ENCODE data around the gene MTCH2. TPM values are rescaled to one million over a fixed set of nuclear protein-coding genes. Genes with fewer than 3 reads are reported as not detected.
"Not testable (repeated sequence)": the region's sequence is repeated elsewhere in the genome, so short reads cannot be mapped to it uniquely, and the experiment has no call there.

MTCH2 gene
- 124 and 131 TPM in 2 replicates for total RNA-seq

DNA sequence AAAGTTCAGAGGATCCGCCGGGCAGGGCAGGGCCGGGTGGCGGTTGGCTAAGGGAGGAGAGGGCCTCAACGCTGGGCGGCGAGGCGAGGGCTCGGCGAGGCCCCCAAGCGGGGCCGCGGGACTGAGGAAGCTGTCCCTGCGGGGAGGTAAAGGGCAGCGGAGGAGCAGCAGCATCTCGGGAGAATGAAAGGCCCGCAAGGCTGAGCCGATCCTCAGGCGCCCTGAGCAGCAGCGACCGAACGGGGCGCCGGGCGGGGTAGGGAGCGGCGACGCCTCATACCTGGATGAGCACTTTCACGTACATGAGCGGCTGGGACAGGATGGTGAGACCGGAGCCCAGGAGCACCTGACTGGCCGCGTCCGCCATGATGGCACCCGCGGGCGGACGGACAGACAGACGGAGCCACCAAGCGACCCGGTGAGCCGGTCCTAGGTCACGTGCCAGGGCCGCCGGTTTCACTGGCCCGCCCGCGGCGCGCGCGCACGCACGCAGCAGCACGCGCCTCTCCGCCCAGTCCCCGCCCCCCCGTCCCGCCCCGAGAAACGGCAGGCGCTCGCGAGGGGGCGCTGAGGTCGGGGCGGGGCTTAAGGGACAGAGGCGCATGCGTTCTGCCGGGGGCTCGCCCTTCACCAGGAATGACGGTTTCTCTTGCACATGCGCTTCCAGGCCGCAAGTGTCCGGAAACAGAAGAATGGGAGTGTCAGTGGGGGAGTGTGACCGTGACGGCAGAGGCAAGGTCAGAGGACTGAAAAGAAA is at the start of gene MTCH2:
Gene MTCH2 (minus strand): TSS at position 461 of the 757 bp plus-strand sequence. CDS start 94 bp downstream, at position 367.
- peaks cover 25% of the 10 kb centered on the region for H3K36me3 Mint-ChIP-seq (ENCODE audit: low read depth)
- DNase-seq (ENCODE audit: low spot score), result peak; percentile 95
- peak within 1 kb of the TSS; percentile 95 for H3K27ac Mint-ChIP-seq
- no peaks in the 10 kb centered on the region for H3K27me3 Mint-ChIP-seq (ENCODE audit: low read depth)
- H3K9me3 Mint-ChIP-seq, result no peaks in the 10 kb centered on the region
- H3K4me3 Mint-ChIP-seq (ENCODE audit: low read depth), result peak within 1 kb of the TSS; percentile 99
- intact Hi-C loops (cut with micrococcal nuclease), result loop anchor here (1.0 to 2.0 kb wide), 5 partner anchors 63 to 207 kb away; partner anchors contain the start of genes AGBL2, CELF1, FNBP4 and NDUFS3
- H3K4me1 Mint-ChIP-seq (ENCODE audit: low read depth), result peaks cover 27% of the 10 kb centered on the region

DNA sequence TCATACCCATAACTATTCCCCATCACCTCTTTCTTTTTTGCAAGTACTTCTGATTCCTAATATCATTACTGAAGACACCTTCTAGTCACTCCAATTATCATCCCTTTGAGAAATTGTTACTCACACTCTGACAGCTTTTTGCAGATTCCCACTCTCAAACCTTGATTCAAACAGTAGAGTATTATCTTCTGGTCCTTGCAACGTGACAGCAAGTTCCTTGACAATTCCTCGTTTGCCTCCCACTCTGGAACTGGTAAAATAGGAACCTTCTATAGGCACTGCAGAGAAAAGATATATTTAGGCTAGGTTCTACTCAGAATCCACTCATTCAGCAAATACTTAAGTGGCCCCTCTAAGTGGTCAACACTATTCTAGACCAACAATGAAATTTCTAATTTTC is 49.6 kb upstream of the MTCH2 start:
- intact Hi-C loops (cut with micrococcal nuclease), result no loop called here
- H3K9me3 Mint-ChIP-seq, result no peaks in the 10 kb centered on the region
- no peak overlapping the region for H3K27ac Mint-ChIP-seq
- no peak overlapping the region for H3K4me3 Mint-ChIP-seq (ENCODE audit: low read depth)
- no peak for DNase-seq (ENCODE audit: low spot score)
- no peaks in the 10 kb centered on the region for H3K27me3 Mint-ChIP-seq (ENCODE audit: low read depth)
- peaks cover 2% of the 10 kb centered on the region for H3K4me1 Mint-ChIP-seq (ENCODE audit: low read depth)
- H3K36me3 Mint-ChIP-seq (ENCODE audit: low read depth), result no peaks in the 10 kb centered on the region

DNA sequence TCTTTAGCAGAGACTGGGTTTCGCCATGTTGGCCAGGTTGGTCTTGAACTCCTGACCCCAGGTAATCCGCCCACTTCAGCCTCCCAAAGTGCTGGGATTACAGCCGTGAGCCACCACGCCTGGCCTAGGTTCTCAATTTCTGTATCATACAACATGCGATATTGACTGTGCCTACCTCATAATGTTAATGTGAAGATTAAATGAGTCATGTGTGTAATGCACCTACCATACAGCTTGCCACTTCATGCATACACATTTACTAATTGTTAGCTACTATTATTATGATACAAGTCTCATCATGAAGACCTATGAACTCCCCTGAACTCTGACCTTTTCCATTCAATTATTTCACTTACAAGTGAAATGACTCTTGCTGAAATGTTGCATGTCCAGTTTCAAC is 47.1 kb upstream of the MTCH2 start:
- intact Hi-C loops (cut with micrococcal nuclease), result no loop called here

DNA sequence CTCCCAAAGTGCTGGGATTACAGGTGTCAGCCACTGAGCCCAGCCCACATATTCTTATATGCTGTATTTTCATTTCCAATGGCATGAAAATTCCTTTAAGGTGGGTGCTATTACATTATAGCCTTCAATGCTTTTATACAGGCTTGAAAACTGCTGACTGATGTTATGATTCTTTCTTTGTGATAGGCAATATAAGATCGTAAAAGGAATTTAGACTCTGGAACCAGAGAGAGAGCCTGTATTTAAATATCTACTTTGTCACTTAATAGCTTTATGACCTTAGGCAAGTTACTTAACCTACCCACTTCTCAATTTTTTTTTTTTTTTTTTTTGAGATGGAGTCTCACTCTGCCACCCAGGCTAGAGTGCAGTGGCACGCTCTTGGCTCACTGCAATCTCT is 46.6 kb upstream of the MTCH2 start:
- Mint-ChIP-seq H3K36me3 (ENCODE audit: low read depth) (no peaks in the 10 kb centered on the region), H3K4me3 (ENCODE audit: low read depth) (no peak overlapping the region), H3K27me3 (ENCODE audit: low read depth) (no peaks in the 10 kb centered on the region), H3K27ac (no peak overlapping the region), H3K9me3 (no peaks in the 10 kb centered on the region), H3K4me1 (ENCODE audit: low read depth) (peaks cover 2% of the 10 kb centered on the region)
- intact Hi-C loops (cut with micrococcal nuclease), result no loop called here
- no peak for DNase-seq (ENCODE audit: low spot score)

More for the DNA sequence above, 47.1 kb upstream of the MTCH2 start:
- Mint-ChIP-seq H3K4me3 (ENCODE audit: low read depth) (no peak overlapping the region), H3K27me3 (ENCODE audit: low read depth) (no peaks in the 10 kb centered on the region), H3K27ac (no peak overlapping the region), H3K36me3 (ENCODE audit: low read depth) (no peaks in the 10 kb centered on the region), H3K9me3 (no peaks in the 10 kb centered on the region), H3K4me1 (ENCODE audit: low read depth) (peaks cover 2% of the 10 kb centered on the region)
- no peak for DNase-seq (ENCODE audit: low spot score)

DNA sequence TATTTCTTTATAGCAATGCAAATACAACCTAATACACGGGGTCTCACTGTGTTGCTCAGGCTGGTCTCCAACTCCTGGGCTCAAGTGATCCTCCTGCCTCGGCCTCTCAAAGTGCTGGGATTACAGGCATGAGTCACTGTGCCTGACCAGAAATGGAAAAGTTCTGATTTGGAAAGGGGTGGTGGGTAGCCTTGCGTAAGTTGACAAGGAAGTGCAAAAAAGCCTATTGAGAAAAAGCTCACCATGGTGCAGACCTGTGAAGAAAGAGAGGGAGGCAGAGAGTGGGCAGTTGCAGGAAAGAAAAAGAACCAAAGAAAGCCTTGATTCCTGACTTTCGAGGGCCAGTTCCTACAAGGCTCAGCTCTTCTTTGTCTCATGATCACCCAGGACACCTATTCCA is 45.8 kb upstream of the MTCH2 start:
- no peak for DNase-seq (ENCODE audit: low spot score)
- Mint-ChIP-seq H3K27ac (no peak overlapping the region), H3K4me3 (ENCODE audit: low read depth) (no peak overlapping the region), H3K36me3 (ENCODE audit: low read depth) (no peaks in the 10 kb centered on the region), H3K4me1 (ENCODE audit: low read depth) (peaks cover 2% of the 10 kb centered on the region), H3K27me3 (ENCODE audit: low read depth) (no peaks in the 10 kb centered on the region), H3K9me3 (no peaks in the 10 kb centered on the region)
- intact Hi-C loops (cut with micrococcal nuclease), result no loop called here

DNA sequence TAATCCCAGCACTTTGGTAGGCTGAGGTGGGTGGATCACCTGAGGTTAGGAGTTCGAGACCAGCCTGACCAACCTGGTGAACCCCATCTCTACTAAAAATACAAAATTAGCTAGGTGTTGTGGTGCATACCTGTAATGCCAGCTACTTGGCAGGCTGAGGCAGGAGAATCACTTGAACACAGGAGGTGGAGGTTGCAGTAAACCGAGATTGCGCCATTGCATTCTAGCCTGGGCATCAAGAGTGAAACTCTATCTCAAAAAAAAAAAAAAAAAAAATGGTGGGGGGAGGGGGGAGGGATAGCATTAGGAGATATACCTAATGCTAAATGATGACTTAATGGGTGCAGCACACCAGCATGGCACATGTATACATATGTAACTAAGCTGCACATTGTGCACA is 44.3 kb upstream of the MTCH2 start:
- DNase-seq (ENCODE audit: low spot score); H3K27ac Mint-ChIP-seq; H3K4me3 Mint-ChIP-seq (ENCODE audit: low read depth); H3K4me1 Mint-ChIP-seq (ENCODE audit: low read depth); H3K36me3 Mint-ChIP-seq (ENCODE audit: low read depth); H3K9me3 Mint-ChIP-seq; intact Hi-C loops (cut with micrococcal nuclease); H3K27me3 Mint-ChIP-seq (ENCODE audit: low read depth): not testable (repeated sequence)

DNA sequence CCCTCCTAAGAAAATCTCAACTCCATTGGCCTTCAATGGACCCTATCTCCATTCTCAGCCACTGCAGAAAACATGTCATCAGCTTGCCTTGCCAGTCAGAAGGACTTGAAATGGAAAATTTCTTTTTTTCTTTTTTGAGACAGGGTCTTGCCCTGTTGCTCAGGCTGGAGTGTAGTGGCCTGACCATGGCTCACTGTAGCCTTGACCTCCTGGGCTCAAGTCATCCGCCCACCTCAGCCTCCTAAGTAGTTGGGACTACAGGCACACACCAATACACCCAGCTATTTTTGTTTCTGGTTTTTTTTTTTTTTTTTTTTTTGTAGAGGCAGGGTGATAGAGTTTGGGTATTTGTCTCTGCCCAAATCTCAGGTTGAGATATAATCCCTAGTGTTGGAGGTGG is 43.8 kb upstream of the MTCH2 start:
- no peaks in the 10 kb centered on the region for H3K9me3 Mint-ChIP-seq
- no peaks in the 10 kb centered on the region for H3K4me1 Mint-ChIP-seq (ENCODE audit: low read depth)
- intact Hi-C loops (cut with micrococcal nuclease), result no loop called here
- H3K4me3 Mint-ChIP-seq (ENCODE audit: low read depth), result no peak overlapping the region
- no peak overlapping the region for H3K27ac Mint-ChIP-seq
- no peak for DNase-seq (ENCODE audit: low spot score)
- no peaks in the 10 kb centered on the region for H3K36me3 Mint-ChIP-seq (ENCODE audit: low read depth)
- H3K27me3 Mint-ChIP-seq (ENCODE audit: low read depth), result peaks cover 4% of the 10 kb centered on the region

DNA sequence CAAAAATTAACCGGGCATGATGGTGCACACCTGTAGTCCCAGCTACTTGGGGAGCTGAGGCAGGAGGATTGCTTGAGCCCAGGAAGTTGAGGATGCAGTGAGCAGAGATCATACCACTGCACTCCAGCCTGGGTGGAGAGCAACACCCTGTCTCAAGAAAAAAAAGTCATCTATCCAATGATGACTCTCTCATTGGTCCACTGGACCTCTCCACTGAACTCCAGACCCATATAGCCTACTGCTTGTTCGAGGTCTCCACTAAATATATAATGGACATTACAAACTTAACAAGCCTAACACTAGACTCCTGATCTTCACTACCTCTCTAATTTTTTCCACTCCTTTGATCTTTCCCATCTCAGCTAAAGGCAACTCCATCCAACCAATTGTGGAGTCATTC is 33.5 kb upstream of the MTCH2 start:
- Mint-ChIP-seq H3K4me1 (ENCODE audit: low read depth) (no peaks in the 10 kb centered on the region), H3K27me3 (ENCODE audit: low read depth) (no peaks in the 10 kb centered on the region), H3K9me3 (no peaks in the 10 kb centered on the region), H3K36me3 (ENCODE audit: low read depth) (no peaks in the 10 kb centered on the region), H3K27ac (no peak overlapping the region), H3K4me3 (ENCODE audit: low read depth) (no peak overlapping the region)
- intact Hi-C loops (cut with micrococcal nuclease), result no loop called here
- DNase-seq (ENCODE audit: low spot score), result no peak

DNA sequence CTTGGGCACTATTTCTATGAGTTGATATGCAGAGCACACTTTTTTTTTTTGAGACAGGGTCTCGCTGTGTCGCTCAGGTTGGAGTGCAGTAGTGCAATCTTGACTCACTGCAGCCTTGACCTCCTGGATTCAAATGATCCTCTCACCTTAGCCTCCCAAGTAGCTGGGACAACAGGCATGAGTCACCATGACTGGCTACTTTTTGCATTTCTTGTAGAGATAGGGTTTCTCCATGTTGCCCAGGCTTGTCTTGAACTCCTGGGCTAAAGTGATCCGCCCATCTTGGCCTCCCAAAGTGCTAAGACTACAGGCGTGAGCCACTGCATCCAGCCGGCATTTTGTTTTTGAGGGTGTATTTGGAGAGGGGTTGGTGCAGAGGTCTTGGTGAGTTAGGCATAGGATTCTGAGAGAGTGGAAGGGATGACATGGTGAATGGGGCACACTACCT is 29.9 kb upstream of the MTCH2 start:
- no peaks in the 10 kb centered on the region for H3K4me1 Mint-ChIP-seq (ENCODE audit: low read depth)
- H3K27me3 Mint-ChIP-seq (ENCODE audit: low read depth), result no peaks in the 10 kb centered on the region
- no peak for DNase-seq (ENCODE audit: low spot score)
- H3K9me3 Mint-ChIP-seq, result no peaks in the 10 kb centered on the region
- intact Hi-C loops (cut with micrococcal nuclease), result no loop called here
- H3K36me3 Mint-ChIP-seq (ENCODE audit: low read depth), result no peaks in the 10 kb centered on the region
- H3K4me3 Mint-ChIP-seq (ENCODE audit: low read depth), result no peak overlapping the region
- no peak overlapping the region for H3K27ac Mint-ChIP-seq

DNA sequence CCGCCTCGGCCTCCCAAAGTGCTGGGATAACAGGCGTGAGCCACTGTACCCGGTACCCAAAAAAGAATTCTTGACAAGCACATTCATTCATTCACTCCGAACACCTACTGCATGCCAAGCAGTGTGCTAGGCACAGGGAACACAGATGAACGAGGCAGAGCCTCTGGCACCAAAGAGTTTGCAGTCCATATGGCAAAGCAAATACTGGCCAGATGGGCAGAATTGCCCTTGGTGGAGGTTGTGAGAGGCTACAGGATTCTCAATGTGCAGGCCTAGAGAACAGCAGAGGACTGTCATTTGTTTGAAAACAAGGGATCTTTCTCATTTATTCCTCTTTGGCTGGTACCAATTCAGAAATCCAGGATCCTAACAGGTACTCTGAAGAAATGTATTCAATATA is 27.5 kb upstream of the MTCH2 start:
- Mint-ChIP-seq H3K9me3 (no peaks in the 10 kb centered on the region), H3K27me3 (ENCODE audit: low read depth) (no peaks in the 10 kb centered on the region), H3K27ac (no peak overlapping the region), H3K36me3 (ENCODE audit: low read depth) (no peaks in the 10 kb centered on the region), H3K4me3 (ENCODE audit: low read depth) (no peak overlapping the region), H3K4me1 (ENCODE audit: low read depth) (no peaks in the 10 kb centered on the region)
- DNase-seq (ENCODE audit: low spot score), result no peak
- intact Hi-C loops (cut with micrococcal nuclease), result no loop called here

DNA sequence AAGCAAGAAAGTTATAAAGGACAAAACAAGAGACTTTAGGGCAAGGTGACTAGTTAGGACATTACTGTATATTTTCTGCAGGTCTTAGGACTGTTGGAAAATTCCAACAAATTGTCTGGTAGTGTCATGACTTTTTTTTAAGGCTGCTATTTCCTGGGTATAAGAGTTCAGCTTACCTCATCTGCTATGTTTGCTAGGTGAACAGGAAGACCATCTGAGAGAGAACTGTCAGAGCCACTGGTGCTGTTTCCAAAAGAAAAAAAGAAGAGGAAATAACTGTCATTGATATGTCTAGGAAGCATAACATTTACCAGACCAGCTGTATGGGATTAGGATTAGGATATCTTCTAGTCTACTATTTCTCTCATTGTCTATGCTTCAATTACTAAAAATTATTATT is 26.3 kb upstream of the MTCH2 start:
- Mint-ChIP-seq H3K27me3 (ENCODE audit: low read depth) (no peaks in the 10 kb centered on the region), H3K36me3 (ENCODE audit: low read depth) (no peaks in the 10 kb centered on the region), H3K9me3 (no peaks in the 10 kb centered on the region), H3K4me3 (ENCODE audit: low read depth) (no peak overlapping the region), H3K27ac (no peak overlapping the region), H3K4me1 (ENCODE audit: low read depth) (no peaks in the 10 kb centered on the region)
- no peak for DNase-seq (ENCODE audit: low spot score)
- intact Hi-C loops (cut with micrococcal nuclease), result no loop called here

DNA sequence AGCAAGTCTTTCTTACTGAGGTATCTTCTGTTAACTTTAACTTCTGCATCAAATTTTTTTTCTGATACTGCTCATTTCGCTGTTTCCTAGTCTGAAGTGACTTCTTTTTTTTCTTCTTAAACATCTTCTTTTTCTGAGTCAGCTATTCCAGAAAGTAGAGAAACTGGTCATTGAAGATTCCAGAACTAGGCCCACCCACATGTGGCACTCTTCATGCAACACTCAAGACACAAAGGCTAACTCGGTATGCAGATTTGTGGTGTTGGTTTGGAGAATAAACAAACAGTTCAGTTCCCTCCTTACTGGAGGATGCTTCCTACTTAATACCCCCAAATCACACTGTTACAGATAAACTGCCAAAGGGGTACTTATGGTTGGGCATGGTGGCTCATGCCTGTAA is 25.2 kb upstream of the MTCH2 start:
- DNase-seq (ENCODE audit: low spot score), result no peak
- Mint-ChIP-seq H3K27me3 (ENCODE audit: low read depth) (no peaks in the 10 kb centered on the region), H3K4me1 (ENCODE audit: low read depth) (peaks cover 3% of the 10 kb centered on the region), H3K36me3 (ENCODE audit: low read depth) (no peaks in the 10 kb centered on the region), H3K9me3 (no peaks in the 10 kb centered on the region), H3K27ac (no peak overlapping the region), H3K4me3 (ENCODE audit: low read depth) (no peak overlapping the region)
- intact Hi-C loops (cut with micrococcal nuclease), result no loop called here

DNA sequence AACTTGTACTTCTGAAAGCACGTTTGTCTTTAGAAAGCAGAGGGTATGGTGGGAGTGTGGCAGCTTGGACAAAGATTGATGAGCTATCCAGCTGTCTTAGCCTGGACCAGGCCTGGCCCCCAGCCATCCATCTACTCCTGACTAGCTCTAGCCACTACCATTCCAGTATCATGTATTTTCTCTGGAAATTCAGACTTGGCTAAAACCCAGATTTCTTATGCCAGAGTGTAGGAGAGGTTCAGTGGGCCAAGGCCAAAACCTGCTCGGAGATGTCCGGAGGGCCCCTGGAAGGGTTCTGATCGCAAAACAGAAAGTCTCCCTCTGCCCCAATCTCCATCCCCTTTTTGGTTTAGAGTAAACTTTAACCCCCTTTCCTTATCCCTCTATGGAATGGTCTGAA is 24.8 kb upstream of the MTCH2 start:
- intact Hi-C loops (cut with micrococcal nuclease), result no loop called here
- peaks cover 3% of the 10 kb centered on the region for H3K4me1 Mint-ChIP-seq (ENCODE audit: low read depth)
- DNase-seq (ENCODE audit: low spot score), result no peak
- no peak overlapping the region for H3K27ac Mint-ChIP-seq
- no peaks in the 10 kb centered on the region for H3K27me3 Mint-ChIP-seq (ENCODE audit: low read depth)
- no peaks in the 10 kb centered on the region for H3K36me3 Mint-ChIP-seq (ENCODE audit: low read depth)
- no peaks in the 10 kb centered on the region for H3K9me3 Mint-ChIP-seq
- H3K4me3 Mint-ChIP-seq (ENCODE audit: low read depth), result no peak overlapping the region
